ENCODE data around the gene EBF3.

EBF3 gene

GRCh38 chr10:129792864-129793263 lies 171.2 kb downstream of the EBF3 start:
- no peak for TF ChIP-seq CTCF (IDR thresholded peaks at IDR 0.05; ENCODE audit: low read depth, low read length)
- no peak overlapping the region for H3K4me3 ChIP-seq (replicated peaks in 1 of 2; ENCODE audit: low read depth in 2 of 2, low read length in 2 of 2)

GRCh38 chr10:129792141-129792540 lies 171.9 kb downstream of the EBF3 start:
- no peak for DNase-seq (ENCODE audit: low read depth in 2 of 2)
- no peak overlapping the region for H3K4me3 ChIP-seq (replicated peaks in 1 of 2; ENCODE audit: low read depth in 2 of 2, low read length in 2 of 2)
- TF ChIP-seq CTCF (IDR thresholded peaks at IDR 0.05; ENCODE audit: low read depth, low read length): no peak

More at GRCh38 chr10:129792864-129793263, 171.2 kb downstream of the EBF3 start:
- DNase-seq (ENCODE audit: low read depth in 2 of 2): no peak

GRCh38 chr10:129790715-129791446 lies 173.2 kb downstream of the EBF3 start:
- no peak overlapping the region for H3K4me3 ChIP-seq (replicated peaks in 1 of 2; ENCODE audit: low read depth in 2 of 2, low read length in 2 of 2)
- DNase-seq (ENCODE audit: low read depth in 2 of 2): peak; percentile 2 to 3
- TF ChIP-seq CTCF (IDR thresholded peaks at IDR 0.05; ENCODE audit: low read depth, low read length): no peak

- H3K4me3 ChIP-seq (replicated peaks in 1 of 2; ENCODE audit: low read depth in 2 of 2, low read length in 2 of 2): no peak overlapping the region
- DNase-seq (ENCODE audit: low read depth in 2 of 2): no peak
- no peak for TF ChIP-seq CTCF (IDR thresholded peaks at IDR 0.05; ENCODE audit: low read depth, low read length)
These were observed 175.9 kb downstream of the EBF3 start for GRCh38 chr10:129788215-129788614.

- H3K4me3 ChIP-seq (replicated peaks in 1 of 2; ENCODE audit: low read depth in 2 of 2, low read length in 2 of 2): no peak overlapping the region
- DNase-seq (ENCODE audit: low read depth in 2 of 2): no peak
- no peak for TF ChIP-seq CTCF (IDR thresholded peaks at IDR 0.05; ENCODE audit: low read depth, low read length)
These were observed 176.5 kb downstream of the EBF3 start for GRCh38 chr10:129787557-129787956.

- no peak overlapping the region for H3K4me3 ChIP-seq (replicated peaks in 1 of 2; ENCODE audit: low read depth in 2 of 2, low read length in 2 of 2)
- no peak for TF ChIP-seq CTCF (IDR thresholded peaks at IDR 0.05; ENCODE audit: low read depth, low read length)
- DNase-seq (ENCODE audit: low read depth in 2 of 2): no peak
These were observed 177.9 kb downstream of the EBF3 start for GRCh38 chr10:129786216-129786615.

GRCh38 chr10:129785536-129785981 lies 178.5 kb downstream of the EBF3 start:
- DNase-seq (ENCODE audit: low read depth in 2 of 2): no peak
- no peak for TF ChIP-seq CTCF (IDR thresholded peaks at IDR 0.05; ENCODE audit: low read depth, low read length)
- H3K4me3 ChIP-seq (replicated peaks in 1 of 2; ENCODE audit: low read depth in 2 of 2, low read length in 2 of 2): no peak overlapping the region

All from cardiac fibroblast (primary cell).